Endothelial cell of umbilical vein (primary cell): ENCODE data around the gene FMNL2. TPM values are rescaled to one million over a fixed set of nuclear protein-coding genes. Genes with fewer than 3 reads are reported as not detected.
A peak's percentile ranks its signal among the peaks of the same experiment; 100 is the strongest.

Source experiments
- BruUV-seq: library from RNA; stranded (reverse); fragments of 400-500 nt; replicated peaks from 2 replicates; lab custom pipeline; 2021; lab: Mats Ljungman, UMichigan
- CTCF ChIA-PET: fragments of 300-600, 350-600 bp; sonication (Branson Sonifier 250); formaldehyde crosslinking; loops from one replicate; lab custom pipeline; 2021; ENCODE audit warnings: antibody characterized with exemption, inconsistent platforms; lab: Charles Lee
- POLR2A ChIA-PET: fragments of 300-600, 350-600 bp; sonication (Branson Sonifier 250); formaldehyde crosslinking; loops from one replicate; lab custom pipeline; 2021; ENCODE audit warnings: antibody characterized with exemption, inconsistent platforms; lab: Charles Lee
- DNase-seq: peaks from one replicate; pipeline ENCODE4 v3.0.0-alpha.2; 2011; ENCODE audit warnings: low read depth, low spot score
- FAIRE-seq: peaks from 2 replicates; lab custom pipeline; 2011; peaks lifted over from hg19 to GRCh38; lab: Jason Lieb, UNC
- H2AFZ ChIP-seq: 2 replicates; pipeline ENCODE4 v1.6.0; 2012; ENCODE audit warnings: low read depth, low read length, control low read depth, inconsistent platforms
- H3K27ac ChIP-seq: 2 replicates; pipeline ENCODE4 v1.5.1; 2011; ENCODE audit warnings: low read depth, mild to moderate bottlenecking, control low read depth, low read length, moderate library complexity; ENCODE audit not compliant: insufficient read depth
- H3K27me3 ChIP-seq, 2 experiments: 2 replicates each; pipeline versions ENCODE4 v1.6.0 to v1.6.1; 2011; ENCODE audit warnings: low read length in 2 of 2, mixed read lengths in 1 of 2; ENCODE audit not compliant: control insufficient read depth in 2 of 2, insufficient read depth in 2 of 2
- H3K36me3 ChIP-seq, 2 experiments: 2 replicates in 1 of 2; 3 replicates in 1 of 2; pipeline ENCODE4 v1.5.1; 2011; ENCODE audit warnings: low read length in 2 of 2, mild to moderate bottlenecking in 1 of 2, moderate library complexity in 1 of 2; ENCODE audit not compliant: control insufficient read depth in 2 of 2, insufficient read depth in 2 of 2; ENCODE audit errors: extremely low read depth in 1 of 2
- H3K4me1 ChIP-seq: 3 replicates; pipeline ENCODE4 v1.5.1; 2011; ENCODE audit warnings: mild to moderate bottlenecking, low read length; ENCODE audit not compliant: control insufficient read depth, insufficient read depth; ENCODE audit errors: extremely low read depth
- H3K4me2 ChIP-seq: 2 replicates; pipeline ENCODE4 v1.6.1; 2011; ENCODE audit warnings: low read length, control low read depth, mixed read lengths; ENCODE audit not compliant: insufficient read depth
- H3K4me3 ChIP-seq, 3 experiments: fragments of 200-600 bp in 1 of 3; sonication (generic), shearing (Covaris generic) in 1 of 3; replicated peaks in 1 of 3; 2 replicates each; pipeline ENCODE4 v1.5.1; 2011 to 2016; ENCODE audit warnings: control low read depth in 3 of 3, low read length in 3 of 3, mild to moderate bottlenecking in 2 of 3, inconsistent platforms in 1 of 3, low read depth in 1 of 3, moderate library complexity in 1 of 3; ENCODE audit not compliant: insufficient read depth in 1 of 3
- H3K79me2 ChIP-seq: 2 replicates; pipeline ENCODE4 v1.6.0; 2012; ENCODE audit warnings: low read length, inconsistent platforms; ENCODE audit not compliant: control insufficient read depth, insufficient read depth
- H3K9ac ChIP-seq: replicated peaks from 2 replicates; pipeline ENCODE3; 2011; ENCODE audit warnings: low read length, control low read depth; ENCODE audit not compliant: insufficient read depth; ENCODE audit errors: extremely low read depth
- H3K9me1 ChIP-seq: replicated peaks from 3 replicates; pipeline ENCODE4 v1.6.0; 2011; ENCODE audit warnings: mild to moderate bottlenecking, low read length; ENCODE audit not compliant: control insufficient read depth, insufficient read depth; ENCODE audit errors: extremely low read depth
- H3K9me3 ChIP-seq: replicated peaks from 2 replicates; pipeline ENCODE4 v1.5.1; 2012; ENCODE audit warnings: low read length, inconsistent platforms; ENCODE audit not compliant: control insufficient read depth, insufficient read depth
- H4K20me1 ChIP-seq: replicated peaks from 2 replicates; pipeline ENCODE3; 2011; ENCODE audit warnings: mild to moderate bottlenecking, low read length; ENCODE audit not compliant: control insufficient read depth, insufficient read depth; ENCODE audit errors: extremely low read depth
- EZH2 ChIP-seq: IDR thresholded peaks from 2 replicates; pipeline ENCODE4 v1.6.1; 2012; ENCODE audit warnings: borderline replicate concordance, low read depth, mild to moderate bottlenecking, moderate library complexity, low read length, inconsistent platforms; ENCODE audit not compliant: severe bottlenecking
- FOS ChIP-seq: IDR thresholded peaks from 2 replicates; pipeline ENCODE4 v1.6.1; 2011; ENCODE audit warnings: mild to moderate bottlenecking, low read length, moderate library complexity, borderline replicate concordance; ENCODE audit not compliant: insufficient read depth
- GATA2 ChIP-seq: IDR thresholded peaks from 2 replicates; pipeline ENCODE4 v1.7.0; 2011; ENCODE audit warnings: low read depth, mild to moderate bottlenecking, moderate library complexity, mixed read lengths, low read length; ENCODE audit not compliant: insufficient read length, insufficient read depth
- JUN ChIP-seq: IDR thresholded peaks from 2 replicates; pipeline ENCODE4 v1.6.1; 2011; ENCODE audit warnings: borderline replicate concordance, low read depth; ENCODE audit not compliant: insufficient read length, insufficient read depth
- MAX ChIP-seq: IDR thresholded peaks from 2 replicates; pipeline ENCODE4 v1.6.1; 2011; ENCODE audit not compliant: insufficient read depth, insufficient read length
- MYC ChIP-seq: IDR thresholded peaks from one replicate; pipeline ENCODE4 v1.6.1; 2011; ENCODE audit warnings: mild to moderate bottlenecking, low read depth, low read length
- POLR2A ChIP-seq: IDR thresholded peaks from 2 replicates; pipeline ENCODE4 v1.6.1; 2012; ENCODE audit warnings: low read depth, mild to moderate bottlenecking, control low read depth, low read length
- POLR2AphosphoS5 ChIP-seq: IDR thresholded peaks from 2 replicates; pipeline ENCODE4 v1.6.1; 2012; ENCODE audit warnings: low read depth, mild to moderate bottlenecking, control low read depth, low read length, moderate library complexity; ENCODE audit not compliant: insufficient read depth
- dilution Hi-C: fragments of 300-500 bp; cut with MboI; formaldehyde crosslinking; loops from one replicate; pipeline ENCODE4 v1.15.0; 2019; ENCODE audit warnings: low sequenced_read_pairs; ENCODE audit not compliant: extremely low pct_ligation_motif_present
- intact Hi-C: fragments of 100-400 bp; cut with micrococcal nuclease; formaldehyde crosslinking; loops from one replicate; pipeline ENCODE4 v1.10.0; 2022
- polyA plus RNA-seq, 4 experiments: library from polyadenylated mRNA; depleted of rRNA in 3 of 4; stranded (reverse) in 3 of 4; unstranded in 1 of 4; fragments of >200 nt; gene quantifications; 2 replicates each; pipeline versions ENCODE4 v1.2.1 to v1.2.3, GENCODE V29; 2011 to 2012; ENCODE audit warnings: missing spikeins in 1 of 4
- total RNA-seq: library from RNA; stranded (reverse); gene quantifications from 2 replicates; pipeline ENCODE4 v1.2.3, GENCODE V29; 2021
- TF ChIP-seq, protein P1 (sequence below), 2 donors: IDR thresholded peaks; 1 replicate in 1 of 2; 2 replicates in 1 of 2; pipeline ENCODE4 v1.5.1; 2011; ENCODE audit warnings: low read length in 2 of 2, mild to moderate bottlenecking in 2 of 2, moderate library complexity in 2 of 2, control low read depth in 1 of 2, inconsistent platforms in 1 of 2, low read depth in 1 of 2; ENCODE audit not compliant: insufficient read depth in 1 of 2; ENCODE audit errors: extremely low read depth in 1 of 2

FMNL2 gene
- total and polyA plus RNA-seq, 2 donors (not counting 3 experiments of a cell fraction or from before 2014, with no cell fraction given) = 8.3 to 28.0 TPM

DNA sequence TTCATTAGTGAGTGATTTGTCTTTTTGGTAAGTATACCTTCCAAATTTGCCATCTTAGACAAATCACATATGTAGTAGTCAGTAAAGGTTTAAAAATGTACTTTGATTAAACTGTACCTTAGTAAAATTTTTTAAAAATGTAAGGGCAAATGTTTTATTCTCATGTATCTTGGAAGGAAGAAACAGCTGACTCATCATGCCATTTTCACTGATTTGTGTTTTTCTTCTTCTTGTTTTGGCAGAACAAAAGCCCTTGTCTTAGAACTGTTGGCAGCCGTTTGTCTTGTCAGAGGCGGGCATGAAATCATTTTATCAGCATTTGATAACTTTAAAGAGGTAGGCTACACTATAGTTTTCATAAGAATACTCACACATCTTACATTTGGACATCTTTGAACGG, 245.7 kb downstream of the FMNL2 start:
- no peaks in the 10 kb centered on the region for H3K36me3 ChIP-seq
- peak; percentile 70 for DNase-seq
- H4K20me1 ChIP-seq = no peaks in the 10 kb centered on the region
- H3K27ac ChIP-seq = no peak overlapping the region
- H3K9me3 ChIP-seq = no peaks in the 10 kb centered on the region
- no peaks in the 10 kb centered on the region for H3K9me1 ChIP-seq
- no peaks in the 10 kb centered on the region for H3K27me3 ChIP-seq
- dilution Hi-C loops = no loop called here
- peak; percentile 67 for FAIRE-seq
- POLR2A ChIA-PET = no interaction called here
- no peaks in the 10 kb centered on the region for H3K79me2 ChIP-seq
- TF ChIP-seq EZH2 = no peak
- no peak for TF ChIP-seq FOS
- TF ChIP-seq, protein P1, sequence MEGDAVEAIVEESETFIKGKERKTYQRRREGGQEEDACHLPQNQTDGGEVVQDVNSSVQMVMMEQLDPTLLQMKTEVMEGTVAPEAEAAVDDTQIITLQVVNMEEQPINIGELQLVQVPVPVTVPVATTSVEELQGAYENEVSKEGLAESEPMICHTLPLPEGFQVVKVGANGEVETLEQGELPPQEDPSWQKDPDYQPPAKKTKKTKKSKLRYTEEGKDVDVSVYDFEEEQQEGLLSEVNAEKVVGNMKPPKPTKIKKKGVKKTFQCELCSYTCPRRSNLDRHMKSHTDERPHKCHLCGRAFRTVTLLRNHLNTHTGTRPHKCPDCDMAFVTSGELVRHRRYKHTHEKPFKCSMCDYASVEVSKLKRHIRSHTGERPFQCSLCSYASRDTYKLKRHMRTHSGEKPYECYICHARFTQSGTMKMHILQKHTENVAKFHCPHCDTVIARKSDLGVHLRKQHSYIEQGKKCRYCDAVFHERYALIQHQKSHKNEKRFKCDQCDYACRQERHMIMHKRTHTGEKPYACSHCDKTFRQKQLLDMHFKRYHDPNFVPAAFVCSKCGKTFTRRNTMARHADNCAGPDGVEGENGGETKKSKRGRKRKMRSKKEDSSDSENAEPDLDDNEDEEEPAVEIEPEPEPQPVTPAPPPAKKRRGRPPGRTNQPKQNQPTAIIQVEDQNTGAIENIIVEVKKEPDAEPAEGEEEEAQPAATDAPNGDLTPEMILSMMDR (IDR thresholded peaks at IDR 0.05; ENCODE audit: extremely low read depth in 1 of 2, insufficient read depth in 1 of 2, low read depth in 1 of 2, low read length in 2 of 2) = no peak
- TF ChIP-seq POLR2AphosphoS5 = no peak
- TF ChIP-seq MYC = no peak
- no peak for TF ChIP-seq POLR2A
- no peak for TF ChIP-seq GATA2
- TF ChIP-seq MAX = no peak
- no peak for TF ChIP-seq JUN
- no peak overlapping the region for H3K4me3 ChIP-seq
- BruUV-seq = no TSS peak
- no peak overlapping the region for H3K9ac ChIP-seq
- no peak overlapping the region for H2AFZ ChIP-seq
- CTCF ChIA-PET = interaction anchor here (1.5 kb wide), 1 partner anchor 10 kb away, joined by 5 read pairs; no protein-coding TSS in a partner anchor
- H3K4me2 ChIP-seq = peak overlapping the region; percentile 41
- intact Hi-C loops = no loop called here
- H3K4me1 ChIP-seq = peaks cover 23% of the 10 kb centered on the region
